Keratinocyte (primary cell): ENCODE data around the gene FBXO46.

Source experiments
- EZH2 ChIP-seq: IDR thresholded peaks from one replicate; pipeline ENCODE4 v1.6.1; 2012; ENCODE audit warnings: inconsistent platforms, mild to moderate bottlenecking, low read length, moderate library complexity
- TF ChIP-seq, protein P1 (sequence below), 3 experiments: IDR thresholded peaks in 1 of 3; conservative IDR thresholded peaks in 1 of 3; optimal IDR thresholded peaks in 1 of 3; 2 replicates in 2 of 3; 3 replicates in 1 of 3; pipeline versions ENCODE3 to v1.5.1; 2011; ENCODE audit warnings: low read length in 3 of 3, mild to moderate bottlenecking in 3 of 3, moderate library complexity in 2 of 3, control low read depth in 1 of 3, inconsistent platforms in 1 of 3; ENCODE audit not compliant: insufficient read depth in 2 of 3; ENCODE audit errors: extremely low read depth in 1 of 3

DNA sequence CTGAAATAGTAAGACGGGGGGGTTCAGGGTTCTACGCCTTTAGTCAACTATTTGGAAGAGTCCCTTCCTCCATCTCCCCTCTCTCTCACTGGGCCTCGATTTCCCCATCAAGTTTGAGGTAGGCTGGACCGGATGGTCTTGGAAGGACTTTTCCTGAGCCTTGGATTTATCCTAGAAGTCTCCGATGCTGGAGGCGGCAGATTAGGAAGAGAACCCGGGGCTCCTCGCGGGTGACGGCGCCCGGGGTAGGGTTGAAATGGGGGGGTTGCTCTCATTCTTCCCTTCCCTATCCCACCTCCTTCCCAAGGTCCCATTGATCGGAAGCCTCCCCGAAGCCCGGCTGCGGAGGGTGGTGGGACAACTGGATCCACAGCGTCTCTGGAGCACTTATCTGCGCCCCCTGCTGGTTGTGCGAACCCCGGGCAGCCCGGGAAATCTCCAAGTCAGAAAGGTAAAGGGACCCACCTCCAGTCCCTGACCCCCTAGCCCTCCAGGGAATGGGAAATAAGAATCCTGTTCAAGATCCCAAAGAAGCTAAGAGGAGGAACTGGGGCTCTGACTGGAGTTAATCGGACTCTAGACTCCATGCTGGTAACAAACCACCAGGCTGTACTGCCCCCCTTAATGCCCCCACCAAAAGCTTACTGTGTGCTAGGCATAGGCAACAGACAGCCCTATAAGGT is 37.4 kb downstream of the FBXO46 start:
- TF ChIP-seq, protein P1, sequence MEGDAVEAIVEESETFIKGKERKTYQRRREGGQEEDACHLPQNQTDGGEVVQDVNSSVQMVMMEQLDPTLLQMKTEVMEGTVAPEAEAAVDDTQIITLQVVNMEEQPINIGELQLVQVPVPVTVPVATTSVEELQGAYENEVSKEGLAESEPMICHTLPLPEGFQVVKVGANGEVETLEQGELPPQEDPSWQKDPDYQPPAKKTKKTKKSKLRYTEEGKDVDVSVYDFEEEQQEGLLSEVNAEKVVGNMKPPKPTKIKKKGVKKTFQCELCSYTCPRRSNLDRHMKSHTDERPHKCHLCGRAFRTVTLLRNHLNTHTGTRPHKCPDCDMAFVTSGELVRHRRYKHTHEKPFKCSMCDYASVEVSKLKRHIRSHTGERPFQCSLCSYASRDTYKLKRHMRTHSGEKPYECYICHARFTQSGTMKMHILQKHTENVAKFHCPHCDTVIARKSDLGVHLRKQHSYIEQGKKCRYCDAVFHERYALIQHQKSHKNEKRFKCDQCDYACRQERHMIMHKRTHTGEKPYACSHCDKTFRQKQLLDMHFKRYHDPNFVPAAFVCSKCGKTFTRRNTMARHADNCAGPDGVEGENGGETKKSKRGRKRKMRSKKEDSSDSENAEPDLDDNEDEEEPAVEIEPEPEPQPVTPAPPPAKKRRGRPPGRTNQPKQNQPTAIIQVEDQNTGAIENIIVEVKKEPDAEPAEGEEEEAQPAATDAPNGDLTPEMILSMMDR (optimal IDR thresholded peaks at IDR 0.05 in 1 of 3, IDR thresholded peaks at IDR 0.05 in 1 of 3, conservative IDR thresholded peaks at IDR 0.05 in 1 of 3; ENCODE audit: extremely low read depth in 1 of 3, insufficient read depth in 2 of 3, low read length in 3 of 3), result peak; percentile 84 to 97 (median 88)
- no peak for TF ChIP-seq EZH2
